HEK293 (cell line): Measurements from ENCODE around the gene UHRF2.

ENCODE experiments used
- CTCF ChIA-PET: fragments of 350-600 bp; formaldehyde crosslinking; extraction: SDS; loops from one replicate; lab custom pipeline; 2021; ENCODE audit warnings: antibody characterized with exemption; lab: Yijun Ruan, JAX
- POLR2A ChIA-PET: fragments of 300-600 bp; formaldehyde crosslinking; extraction: SDS; loops from one replicate; lab custom pipeline; 2020; ENCODE audit warnings: antibody characterized with exemption, inconsistent platforms; lab: Yijun Ruan, JAX
- H3K27ac ChIP-seq: fragments of 200-500 bp; sonication (Bioruptor generic); 2 replicates; pipeline ENCODE4 v1.5.1; 2014; ENCODE audit warnings: low read depth, low read length, control low read depth, inconsistent platforms; ENCODE audit errors: extremely low read depth
- H3K36me3 ChIP-seq, 2 experiments: fragments of 200-500 bp in 1 of 2; sonication (Bioruptor generic) in 1 of 2; 1 replicate in 1 of 2; 2 replicates in 1 of 2; pipeline ENCODE4 v1.5.1; 2014 to 2017; ENCODE audit warnings: inconsistent platforms in 2 of 2, low read length in 2 of 2; ENCODE audit not compliant: control insufficient read depth in 2 of 2, insufficient read depth in 1 of 2
- H3K4me1 ChIP-seq: fragments of 200-500 bp; sonication (Bioruptor generic); 2 replicates; pipeline ENCODE4 v1.5.1; 2014; ENCODE audit warnings: mild to moderate bottlenecking, low read length, inconsistent platforms; ENCODE audit not compliant: control insufficient read depth, insufficient read depth
- H3K4me3 ChIP-seq: 2 replicates; pipeline ENCODE4 v1.5.1; 2011; ENCODE audit warnings: low read depth, mild to moderate bottlenecking, control low read depth, low read length, moderate library complexity
- H3K9me3 ChIP-seq: fragments of 200-500 bp; sonication (Bioruptor generic); 2 replicates; pipeline ENCODE4 v1.5.1; 2014; ENCODE audit warnings: low read depth, low read length, inconsistent platforms; ENCODE audit not compliant: control insufficient read depth, insufficient read depth
- BCL6B ChIP-seq: fragments of 450-650 bp; formaldehyde crosslinking; IDR thresholded peaks from 2 replicates; pipeline ENCODE4 v1.5.1; 2017; ENCODE audit warnings: missing biosample characterization, missing genetic modification characterization
- GLIS2 ChIP-seq: fragments of 450-650 bp; formaldehyde crosslinking; IDR thresholded peaks from 2 replicates; pipeline ENCODE4 v1.5.1; 2016; ENCODE audit warnings: missing biosample characterization, missing genetic modification characterization
- HIC1 ChIP-seq: fragments of 450-650 bp; formaldehyde crosslinking; IDR thresholded peaks from 2 replicates; pipeline ENCODE4 v1.5.1; 2016; ENCODE audit warnings: missing biosample characterization, missing genetic modification characterization
- KLF8 ChIP-seq: fragments of 450-650 bp; formaldehyde crosslinking; IDR thresholded peaks from 2 replicates; pipeline ENCODE4 v1.5.1; 2016; ENCODE audit warnings: missing biosample characterization, missing genetic modification characterization
- MEIS1 ChIP-seq: sonication (generic); formaldehyde crosslinking; IDR thresholded peaks from 2 replicates; pipeline ENCODE4 v1.8.1; 2022; ENCODE audit warnings: missing genetic modification reagents, mild to moderate bottlenecking, borderline replicate concordance
- MYNN ChIP-seq: fragments of 450-650 bp; formaldehyde crosslinking; IDR thresholded peaks from 2 replicates; pipeline ENCODE4 v1.5.1; 2016; ENCODE audit warnings: missing biosample characterization, missing genetic modification characterization, borderline replicate concordance
- OVOL3 ChIP-seq: fragments of 450-650 bp; formaldehyde crosslinking; IDR thresholded peaks from 2 replicates; pipeline ENCODE4 v1.5.1; 2016; ENCODE audit warnings: missing biosample characterization, missing genetic modification characterization
- REPIN1 ChIP-seq: fragments of 450-650 bp; formaldehyde crosslinking; IDR thresholded peaks from 2 replicates; pipeline ENCODE4 v1.5.1; 2017; ENCODE audit warnings: missing biosample characterization, missing genetic modification characterization, low read depth
- ZBTB11 ChIP-seq: fragments of 450-650 bp; formaldehyde crosslinking; conservative IDR thresholded peaks from 2 replicates; pipeline ENCODE4 v1.5.1; 2016; ENCODE audit warnings: low read depth, missing biosample characterization, missing genetic modification characterization
- ZBTB20 ChIP-seq: fragments of 450-650 bp; formaldehyde crosslinking; IDR thresholded peaks from 2 replicates; pipeline ENCODE4 v1.5.1; 2016; ENCODE audit warnings: missing biosample characterization, missing genetic modification characterization
- ZFP69B ChIP-seq: fragments of 450-650 bp; formaldehyde crosslinking; IDR thresholded peaks from 2 replicates; pipeline ENCODE4 v1.5.1; 2016; ENCODE audit warnings: missing biosample characterization, missing genetic modification characterization
- ZIC2 ChIP-seq: fragments of 450-650 bp; formaldehyde crosslinking; IDR thresholded peaks from 2 replicates; pipeline ENCODE4 v1.5.1; 2016; ENCODE audit warnings: missing biosample characterization, missing genetic modification characterization
- ZNF146 ChIP-seq: fragments of 450-650 bp; formaldehyde crosslinking; IDR thresholded peaks from 2 replicates; pipeline ENCODE4 v1.5.1; 2016; ENCODE audit warnings: missing biosample characterization, missing genetic modification characterization
- ZNF169 ChIP-seq: fragments of 450-650 bp; formaldehyde crosslinking; IDR thresholded peaks from 2 replicates; pipeline ENCODE4 v1.5.1; 2016; ENCODE audit warnings: missing biosample characterization, missing genetic modification characterization
- ZNF341 ChIP-seq: fragments of 450-650 bp; formaldehyde crosslinking; IDR thresholded peaks from 2 replicates; pipeline ENCODE4; 2016; ENCODE audit warnings: low read depth, missing biosample characterization, missing genetic modification characterization
- ZNF350 ChIP-seq: fragments of 450-650 bp; formaldehyde crosslinking; IDR thresholded peaks from 2 replicates; pipeline ENCODE4 v1.5.0; 2017; ENCODE audit warnings: missing biosample characterization, mild to moderate bottlenecking, missing genetic modification characterization
- ZNF423 ChIP-seq: fragments of 450-650 bp; formaldehyde crosslinking; IDR thresholded peaks from 2 replicates; pipeline ENCODE4 v1.5.1; 2016; ENCODE audit warnings: missing biosample characterization, missing genetic modification characterization
- ZNF473 ChIP-seq: fragments of 450-650 bp; formaldehyde crosslinking; IDR thresholded peaks from 2 replicates; pipeline ENCODE4 v1.5.1; 2017; ENCODE audit warnings: missing biosample characterization, missing genetic modification characterization
- ZNF530 ChIP-seq: fragments of 450-650 bp; formaldehyde crosslinking; IDR thresholded peaks from 2 replicates; pipeline ENCODE4 v1.5.1; 2016; ENCODE audit warnings: low read depth, missing biosample characterization, missing genetic modification characterization
- ZNF596 ChIP-seq: fragments of 450-650 bp; IDR thresholded peaks from 2 replicates; pipeline ENCODE4 v1.5.0; 2018; ENCODE audit warnings: missing biosample characterization, mild to moderate bottlenecking, missing genetic modification characterization, moderate library complexity
- ZNF600 ChIP-seq: fragments of 450-650 bp; formaldehyde crosslinking; IDR thresholded peaks from 2 replicates; pipeline ENCODE4 v1.5.1; 2016; ENCODE audit warnings: missing biosample characterization, missing genetic modification characterization
- ZNF670 ChIP-seq: fragments of 450-650 bp; formaldehyde crosslinking; IDR thresholded peaks from 2 replicates; pipeline ENCODE4 v1.5.1; 2016; ENCODE audit warnings: missing biosample characterization, missing genetic modification characterization, low read depth
- ZNF707 ChIP-seq: fragments of 450-650 bp; formaldehyde crosslinking; IDR thresholded peaks from 2 replicates; pipeline ENCODE4 v1.5.1; 2016; ENCODE audit warnings: missing biosample characterization, missing genetic modification characterization
- TF ChIP-seq, protein P1 (sequence below): fragments of 450-650 bp; formaldehyde crosslinking; optimal IDR thresholded peaks from 2 replicates; pipeline ENCODE3; 2016; ENCODE audit warnings: missing biosample characterization, mild to moderate bottlenecking, missing genetic modification characterization
- TF ChIP-seq, protein P2 (sequence below): fragments of 450-650 bp; formaldehyde crosslinking; IDR thresholded peaks from 2 replicates; pipeline ENCODE4 v1.5.1; 2016; ENCODE audit warnings: missing biosample characterization, missing genetic modification characterization

Gene UHRF2

DNA sequence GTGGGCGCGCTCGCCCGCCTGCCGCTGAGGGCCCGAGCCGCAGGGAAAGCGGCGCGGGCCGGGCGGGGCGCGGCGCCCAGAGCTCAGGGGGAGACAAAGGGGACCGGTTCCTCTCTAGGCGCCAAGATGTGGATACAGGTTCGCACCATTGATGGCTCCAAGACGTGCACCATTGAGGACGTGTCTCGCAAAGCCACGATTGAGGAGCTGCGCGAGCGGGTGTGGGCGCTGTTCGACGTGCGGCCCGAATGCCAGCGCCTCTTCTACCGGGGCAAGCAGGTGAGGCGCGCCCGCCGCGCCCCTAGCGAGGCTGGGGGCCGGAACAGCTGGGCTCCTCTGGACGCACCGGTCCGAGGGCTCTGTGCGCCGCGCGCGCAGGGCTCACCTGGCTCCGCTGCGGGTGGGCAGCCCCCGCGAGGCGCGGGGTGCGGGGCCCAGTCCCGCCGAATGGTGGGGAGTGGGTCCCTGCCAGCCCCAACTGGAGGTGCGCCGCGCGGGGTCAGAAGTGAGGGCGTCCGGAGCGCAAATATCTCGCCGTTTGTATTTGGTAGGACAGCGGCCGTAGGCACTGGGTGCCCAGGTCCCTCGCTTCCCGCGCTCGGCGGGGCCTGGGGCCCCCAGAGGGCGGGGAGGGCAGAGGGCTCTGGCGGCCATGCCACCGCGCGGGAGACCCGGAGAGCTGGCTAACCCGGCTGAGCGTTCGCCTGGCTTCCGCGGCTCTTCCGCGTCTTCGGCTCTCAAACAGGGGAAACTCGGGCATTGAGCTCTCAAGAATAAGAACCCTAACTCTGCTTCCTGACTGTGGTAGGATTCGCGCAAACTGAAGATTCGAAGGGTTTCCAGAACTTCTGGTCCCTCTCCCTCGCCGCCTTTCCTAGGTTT is 607 bp downstream of the UHRF2 start:
- peak overlapping the region; percentile 90 for H3K4me3 ChIP-seq
- peak overlapping the region; percentile 92 for H3K27ac ChIP-seq
- no peaks in the 10 kb centered on the region; the same call in 1 of the 2 replicates for H3K4me1 ChIP-seq
- CTCF ChIA-PET, result interaction anchor here (0.6 to 1.3 kb wide), 6 partner anchors 13 to 115 kb away, joined by 3 to 5 read pairs (median 4); no protein-coding TSS in a partner anchor
- H3K36me3 ChIP-seq, result peaks cover 0 to 7% of the 10 kb centered on the region in 2 experiments; a peak in 2 of 3 replicates
- no peaks in the 10 kb centered on the region for H3K9me3 ChIP-seq
- POLR2A ChIA-PET, result interaction anchor here (0.5 to 2.3 kb wide), 15 partner anchors 9 to 1027 kb away, joined by 3 to 11 read pairs (median 3); a partner anchor contains a TSS
- TF ChIP-seq GLIS2 (peak; percentile 74), HIC1 (tag by site-specific recombination) (peak; percentile 62; the same call in 1 of the 2 replicates), ZNF473 (tag by site-specific recombination) (no peak), OVOL3 (tag by site-specific recombination) (no peak), MEIS1 (peak; percentile 13; the same call in 1 of the 2 replicates), REPIN1 (tag by site-specific recombination) (no peak), ZNF146 (tag by site-specific recombination) (no peak), ZIC2 (tag by site-specific recombination) (peak; percentile 54; the same call in 1 of the 2 replicates), ZNF600 (no peak), ZNF670 (no peak), ZBTB20 (tag by site-specific recombination) (peak; percentile 59; the same call in 1 of the 2 replicates), ZBTB11 (tag by site-specific recombination) (0 out of 2 replicates have a peak, but pooled peaks have one; percentile 9), ZNF169 (no peak), KLF8 (tag by site-specific recombination) (no peak), ZNF530 (tag by site-specific recombination) (no peak), ZNF596 (tag by site-specific recombination) (no peak), MYNN (no peak), ZNF423 (tag by site-specific recombination) (no peak), ZNF341 (tag by site-specific recombination) (no peak), ZNF707 (no peak), ZFP69B (0 out of 2 replicates have a peak, but pooled peaks have one; percentile 29), ZNF350 (tag by site-specific recombination) (no peak), BCL6B (tag by site-specific recombination) (no peak)
- TF ChIP-seq, protein P1, sequence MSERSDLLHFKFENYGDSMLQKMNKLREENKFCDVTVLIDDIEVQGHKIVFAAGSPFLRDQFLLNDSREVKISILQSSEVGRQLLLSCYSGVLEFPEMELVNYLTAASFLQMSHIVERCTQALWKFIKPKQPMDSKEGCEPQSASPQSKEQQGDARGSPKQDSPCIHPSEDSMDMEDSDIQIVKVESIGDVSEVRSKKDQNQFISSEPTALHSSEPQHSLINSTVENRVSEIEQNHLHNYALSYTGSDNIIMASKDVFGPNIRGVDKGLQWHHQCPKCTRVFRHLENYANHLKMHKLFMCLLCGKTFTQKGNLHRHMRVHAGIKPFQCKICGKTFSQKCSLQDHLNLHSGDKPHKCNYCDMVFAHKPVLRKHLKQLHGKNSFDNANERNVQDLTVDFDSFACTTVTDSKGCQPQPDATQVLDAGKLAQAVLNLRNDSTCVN (tag by site-specific recombination), result peak; percentile 74
- TF ChIP-seq, protein P2, sequence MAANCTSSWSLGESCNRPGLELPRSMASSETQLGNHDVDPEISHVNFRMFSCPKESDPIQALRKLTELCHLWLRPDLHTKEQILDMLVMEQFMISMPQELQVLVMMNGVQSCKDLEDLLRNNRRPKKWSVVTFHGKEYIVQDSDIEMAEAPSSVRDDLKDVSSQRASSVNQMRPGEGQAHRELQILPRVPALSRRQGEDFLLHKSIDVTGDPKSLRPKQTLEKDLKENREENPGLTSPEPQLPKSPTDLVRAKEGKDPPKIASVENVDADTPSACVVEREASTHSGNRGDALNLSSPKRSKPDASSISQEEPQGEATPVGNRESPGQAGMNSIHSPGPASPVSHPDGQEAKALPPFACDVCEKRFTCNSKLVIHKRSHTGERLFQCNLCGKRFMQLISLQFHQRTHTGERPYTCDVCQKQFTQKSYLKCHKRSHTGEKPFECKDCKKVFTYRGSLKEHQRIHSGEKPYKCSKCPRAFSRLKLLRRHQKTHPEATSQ (tag by site-specific recombination), result no peak
